Mucosa of gallbladder (tissue), 1 donor: Measurements from ENCODE around the gene PDE6B. TPM values are rescaled to one million over a fixed set of nuclear protein-coding genes. Genes with fewer than 3 reads are reported as not detected.
A peak's percentile ranks its signal among the peaks of the same experiment; 100 is the strongest.
"Not testable (repeated sequence)": the region's sequence is repeated elsewhere in the genome, so short reads cannot be mapped to it uniquely, and the experiment has no call there.

Experiments used
- DNase-seq: peaks from one replicate; pipeline ENCODE4 v3.0.0-alpha.2; 2020; ENCODE audit warnings: low spot score
- total RNA-seq: library from RNA; stranded (reverse); gene quantifications from one replicate; pipeline ENCODE4 v1.2.1, GENCODE V29; 2021
- donor health status: DM: no; HTN: no; CAD: no.

The PDE6B gene
- total RNA-seq, 1 donor from 2014 or later = 8.6 TPM

- DNase-seq = no peak
These were observed 58.0 kb downstream of the PDE6B start for GRCh38 chr4:683247-683897.

GRCh38 chr4:683982-684622, 58.7 kb downstream of the PDE6B start:
- DNase-seq = no peak

- no peak for DNase-seq
These were observed 59.4 kb downstream of the PDE6B start for GRCh38 chr4:684623-685327.

GRCh38 chr4:685679-686412, 60.5 kb downstream of the PDE6B start:
- DNase-seq = no peak

- DNase-seq = no peak
These were observed 61.2 kb downstream of the PDE6B start for GRCh38 chr4:686413-687040.

- DNase-seq = peak; percentile 79
These were observed 61.9 kb downstream of the PDE6B start for GRCh38 chr4:687048-687970.

GRCh38 chr4:687971-688853, 62.8 kb downstream of the PDE6B start:
- no peak for DNase-seq

GRCh38 chr4:688854-689681, 63.7 kb downstream of the PDE6B start, which contains the start of gene SLC49A3:
SLC49A3 (minus strand) TSS chr4:689151; CDS start chr4:689127, 24 bp downstream.
- no peak for DNase-seq

GRCh38 chr4:689723-690122, 64.3 kb downstream of the PDE6B start:
- no peak for DNase-seq

- DNase-seq = no peak
These were observed 67.6 kb downstream of the PDE6B start for GRCh38 chr4:692771-693554.

- DNase-seq = not testable (repeated sequence)
These were observed 69.1 kb downstream of the PDE6B start for GRCh38 chr4:694341-694940.

- DNase-seq = no peak
These were observed 74.6 kb downstream of the PDE6B start for GRCh38 chr4:699816-700580.

GRCh38 chr4:700587-701264, 75.4 kb downstream of the PDE6B start:
- no peak for DNase-seq

GRCh38 chr4:702618-703048, 77.3 kb downstream of the PDE6B start:
- no peak for DNase-seq

GRCh38 chr4:703336-704197, 78.2 kb downstream of the PDE6B start:
- no peak for DNase-seq
